ENCODE data around the gene TLK1.
"Not testable (repeated sequence)": the region's sequence is repeated elsewhere in the genome, so short reads cannot be mapped to it uniquely, and the experiment has no call there.

Gene TLK1

DNA sequence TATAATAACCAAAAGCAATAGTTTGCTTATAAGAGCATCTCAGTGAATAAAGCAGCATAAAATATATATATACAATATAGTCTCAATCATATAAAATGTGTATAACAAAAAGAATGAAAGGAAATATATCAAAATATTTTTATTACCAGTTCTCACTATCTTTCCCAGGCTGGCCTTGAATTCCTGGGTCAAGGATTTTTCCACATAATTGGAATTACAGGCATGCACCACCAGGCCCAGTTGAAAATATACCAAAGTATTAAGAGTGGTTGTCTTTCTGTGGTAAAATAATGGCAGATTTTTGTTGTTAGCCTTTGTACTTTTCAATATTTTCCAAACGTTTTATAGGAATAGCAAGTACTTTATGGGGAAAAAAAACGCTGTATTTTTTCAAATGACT is 8.6 kb upstream of the TLK1 start:
- DNase-seq (ENCODE audit: low read depth) = no peak

DNA sequence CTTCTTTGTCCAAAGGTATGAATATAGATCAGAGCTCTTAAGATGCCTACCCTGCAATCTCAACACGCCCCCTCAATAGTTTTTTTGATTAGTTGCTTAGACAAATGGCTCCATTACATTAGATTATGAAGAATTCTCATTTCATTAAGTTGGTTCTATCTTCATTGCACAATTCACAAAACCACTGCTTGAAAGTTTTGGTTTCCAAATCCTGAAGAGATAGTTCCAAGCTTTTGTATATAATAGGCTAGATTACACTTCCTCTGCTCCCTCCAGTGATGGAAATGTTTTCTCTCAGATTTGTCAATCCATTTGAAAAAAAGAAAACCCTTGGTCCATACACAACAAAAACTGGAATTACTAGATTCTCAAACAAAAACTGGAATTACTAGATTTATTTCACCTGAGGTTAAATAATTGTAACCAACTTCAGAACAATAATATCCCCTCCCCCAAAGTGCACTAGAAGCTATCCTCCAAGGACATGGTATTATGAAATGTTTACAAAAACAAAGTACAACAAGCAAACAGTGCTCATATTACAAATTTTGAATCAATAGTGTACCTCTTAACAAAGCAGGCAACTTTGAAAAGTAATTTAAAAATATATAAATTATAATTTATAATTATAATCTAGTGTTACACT is 6.8 kb upstream of the TLK1 start:
- DNase-seq (ENCODE audit: low read depth) = no peak

- no peak for DNase-seq (ENCODE audit: low read depth)
These were observed 5.8 kb upstream of the TLK1 start for GRCh38 chr2:171166328-171166983.

GRCh38 chr2:171165967-171166327 is 5.3 kb upstream of the TLK1 start:
- no peak for DNase-seq (ENCODE audit: low read depth)

GRCh38 chr2:171163261-171163660 is 2.6 kb upstream of the TLK1 start:
- no peak for DNase-seq (ENCODE audit: low read depth)

- not testable (repeated sequence) for DNase-seq (ENCODE audit: low read depth)
These were observed 2.0 kb upstream of the TLK1 start for GRCh38 chr2:171162522-171163197.

DNA sequence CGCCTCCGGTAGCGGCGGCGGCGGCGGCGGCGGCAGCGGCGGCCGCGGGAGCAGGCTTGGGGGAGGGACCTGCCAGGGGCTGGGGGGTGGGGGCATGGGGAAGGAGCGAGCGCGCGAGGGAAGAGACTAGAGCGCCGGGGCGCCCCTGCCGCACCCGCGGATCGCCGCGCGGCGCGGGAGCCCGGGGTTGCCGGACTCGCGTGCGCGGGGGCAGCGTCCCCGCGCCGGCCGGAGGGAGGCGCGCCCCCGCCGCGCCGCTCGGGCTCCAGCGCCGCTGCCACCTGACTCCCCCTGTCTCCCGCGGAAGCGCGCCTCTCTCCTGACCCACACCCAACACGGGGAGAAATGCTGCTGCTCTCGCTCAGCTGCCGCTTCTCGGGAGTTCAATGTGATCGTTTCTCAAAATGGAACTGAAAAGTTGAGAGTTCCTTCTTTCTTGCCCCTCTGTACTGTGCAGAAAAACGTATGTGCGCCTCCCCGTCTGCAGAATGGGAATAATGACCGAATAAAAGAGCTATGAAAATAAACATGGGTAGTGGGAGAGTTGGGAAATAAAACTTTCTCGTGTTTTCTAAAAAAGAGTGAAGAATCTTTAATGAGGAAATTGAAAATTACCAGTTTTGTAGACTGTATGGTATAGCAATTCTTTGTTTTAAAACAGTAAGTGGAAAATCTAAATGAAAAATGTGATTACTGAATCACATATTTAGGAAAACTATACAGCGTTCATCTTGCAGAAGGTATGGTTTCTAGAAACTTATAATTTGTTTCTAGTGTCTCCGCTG is 455 bp upstream of the TLK1 start:
- peak; percentile 37 for DNase-seq (ENCODE audit: low read depth)

GRCh38 chr2:171159372-171160118 is 1.1 kb downstream of the TLK1 start:
- peak; percentile 23 for DNase-seq (ENCODE audit: low read depth)

DNA sequence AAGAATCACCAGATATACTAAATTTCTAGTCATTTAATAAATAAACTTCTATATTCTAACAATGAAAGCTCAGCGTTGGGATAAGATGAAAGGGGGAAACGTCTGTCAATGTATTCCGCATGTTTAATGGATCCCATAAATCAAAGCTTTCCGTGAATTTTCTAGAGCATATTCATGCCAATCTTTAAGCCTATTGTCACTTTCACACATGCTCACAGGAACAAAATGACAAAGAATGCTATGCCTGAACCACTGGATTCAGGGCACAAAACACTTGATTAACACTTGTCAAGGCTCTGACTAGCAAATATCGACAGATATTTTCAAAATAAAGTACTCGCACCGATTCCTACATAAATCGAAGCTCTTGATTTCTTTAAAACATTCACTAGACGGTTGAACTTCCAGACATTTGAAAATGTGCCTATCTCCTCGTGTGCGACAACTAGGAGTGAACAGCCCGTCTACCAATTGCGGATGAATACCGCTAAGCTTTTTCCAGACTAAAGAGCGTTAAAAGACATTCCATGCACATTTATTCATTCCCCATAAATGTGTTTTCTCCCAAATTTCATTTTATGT is 1.8 kb downstream of the TLK1 start:
- DNase-seq (ENCODE audit: low read depth) = no peak

DNA sequence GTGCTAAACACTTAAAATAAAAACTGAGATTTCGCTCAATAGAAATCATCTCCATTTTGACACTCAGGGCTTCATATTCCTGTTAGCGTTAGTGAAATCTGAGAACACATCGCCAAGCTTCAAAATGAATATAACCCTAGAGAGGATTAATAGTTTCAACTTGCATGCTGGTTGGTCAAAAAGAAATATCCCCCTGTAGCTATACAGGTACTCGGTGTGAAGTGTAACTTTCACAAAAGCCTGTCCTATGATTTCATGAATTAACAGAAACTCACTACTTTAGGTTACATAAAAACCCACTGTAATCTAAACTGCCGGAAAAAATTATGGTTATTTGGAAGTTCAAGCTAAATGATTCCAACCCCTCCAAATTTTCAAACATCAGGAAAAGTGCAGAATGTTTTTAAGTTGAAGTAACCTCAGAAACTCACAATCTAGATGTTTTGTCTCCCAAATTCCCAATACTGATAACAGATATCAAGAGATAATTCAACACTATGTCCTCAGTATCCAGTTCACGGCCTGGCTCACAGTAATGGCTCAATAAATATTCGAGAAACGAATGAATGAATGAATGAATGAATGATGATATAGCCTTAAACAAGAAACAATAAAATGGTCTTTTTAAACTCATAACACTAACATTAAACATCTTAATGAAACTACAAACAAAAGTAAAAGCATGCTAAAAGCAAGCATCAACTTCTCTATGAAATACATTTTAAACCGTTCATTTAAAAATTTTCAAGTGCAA is 2.5 kb downstream of the TLK1 start:
- no peak for DNase-seq (ENCODE audit: low read depth)

- DNase-seq (ENCODE audit: low read depth) = no peak
These were observed 3.6 kb downstream of the TLK1 start for GRCh38 chr2:171157109-171157500.

GRCh38 chr2:171154348-171154747 is 6.3 kb downstream of the TLK1 start:
- DNase-seq (ENCODE audit: low read depth) = no peak

GRCh38 chr2:171150694-171151285 is 9.9 kb downstream of the TLK1 start:
- no peak for DNase-seq (ENCODE audit: low read depth)

GRCh38 chr2:171149986-171150693 is 10.6 kb downstream of the TLK1 start:
- DNase-seq (ENCODE audit: low read depth) = no peak

- DNase-seq (ENCODE audit: low read depth) = no peak
These were observed 11.3 kb downstream of the TLK1 start for GRCh38 chr2:171149171-171149938.

- no peak for DNase-seq (ENCODE audit: low read depth)
These were observed 13.6 kb downstream of the TLK1 start for GRCh38 chr2:171147081-171147480.

- no peak for DNase-seq (ENCODE audit: low read depth)
These were observed 14.1 kb downstream of the TLK1 start for GRCh38 chr2:171146633-171147032.

DNA sequence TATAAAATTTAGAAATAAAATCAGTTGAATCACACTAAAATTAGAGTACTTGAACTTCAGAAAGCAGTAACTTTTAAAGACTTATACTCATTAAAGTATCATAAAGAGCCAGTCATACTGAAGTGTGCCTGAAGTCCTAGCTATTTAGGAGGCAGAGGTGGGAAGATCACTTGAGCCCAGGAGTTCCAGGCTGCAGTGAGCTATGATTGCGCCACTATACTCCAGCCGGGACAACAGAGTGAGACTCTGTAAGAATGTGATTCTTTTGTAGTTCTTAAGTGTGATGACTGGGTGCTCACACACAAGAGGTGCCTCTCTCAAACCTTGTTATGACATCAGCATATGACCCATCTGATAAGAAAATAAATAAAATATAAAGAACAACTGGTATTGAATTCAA is 14.6 kb downstream of the TLK1 start:
- DNase-seq (ENCODE audit: low read depth) = no peak

- no peak for DNase-seq (ENCODE audit: low read depth)
These were observed 17.0 kb downstream of the TLK1 start for GRCh38 chr2:171143670-171144062.

All from activated T-helper 1 cell treated with Interleukin-2 at 50 U/mL for 16 hours (primary cell).